ENCODE measurements around the gene SLC30A7.

DNA sequence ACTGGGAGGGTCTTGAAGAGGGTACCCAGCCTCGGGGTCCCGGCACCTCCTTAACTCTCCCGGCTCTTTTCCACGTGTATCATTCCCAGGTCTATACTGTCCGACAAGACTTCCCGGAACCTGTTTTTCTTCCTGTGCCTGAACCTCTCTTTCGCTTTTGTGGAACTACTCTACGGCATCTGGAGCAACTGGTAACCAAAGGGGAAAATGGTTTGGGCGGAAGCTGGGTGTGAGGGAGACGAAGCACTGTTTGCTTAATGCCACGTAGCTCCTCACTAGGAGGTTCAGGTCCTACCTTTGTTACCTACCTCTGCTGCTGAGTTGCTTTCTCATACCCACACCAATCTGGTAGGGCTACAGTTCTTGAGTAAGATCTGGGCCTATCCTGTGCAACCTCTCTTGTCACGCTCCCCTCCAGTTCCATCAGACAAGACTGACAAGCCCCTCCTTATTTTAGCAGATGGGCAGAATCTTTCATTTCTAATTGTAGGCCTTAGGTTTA lies 642 bp downstream of the SLC30A7 start:
- TF ChIP-seq, protein P1, sequence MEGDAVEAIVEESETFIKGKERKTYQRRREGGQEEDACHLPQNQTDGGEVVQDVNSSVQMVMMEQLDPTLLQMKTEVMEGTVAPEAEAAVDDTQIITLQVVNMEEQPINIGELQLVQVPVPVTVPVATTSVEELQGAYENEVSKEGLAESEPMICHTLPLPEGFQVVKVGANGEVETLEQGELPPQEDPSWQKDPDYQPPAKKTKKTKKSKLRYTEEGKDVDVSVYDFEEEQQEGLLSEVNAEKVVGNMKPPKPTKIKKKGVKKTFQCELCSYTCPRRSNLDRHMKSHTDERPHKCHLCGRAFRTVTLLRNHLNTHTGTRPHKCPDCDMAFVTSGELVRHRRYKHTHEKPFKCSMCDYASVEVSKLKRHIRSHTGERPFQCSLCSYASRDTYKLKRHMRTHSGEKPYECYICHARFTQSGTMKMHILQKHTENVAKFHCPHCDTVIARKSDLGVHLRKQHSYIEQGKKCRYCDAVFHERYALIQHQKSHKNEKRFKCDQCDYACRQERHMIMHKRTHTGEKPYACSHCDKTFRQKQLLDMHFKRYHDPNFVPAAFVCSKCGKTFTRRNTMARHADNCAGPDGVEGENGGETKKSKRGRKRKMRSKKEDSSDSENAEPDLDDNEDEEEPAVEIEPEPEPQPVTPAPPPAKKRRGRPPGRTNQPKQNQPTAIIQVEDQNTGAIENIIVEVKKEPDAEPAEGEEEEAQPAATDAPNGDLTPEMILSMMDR (IDR thresholded peaks at IDR 0.05), result no peak
- TF ChIP-seq POLR2A (IDR thresholded peaks at IDR 0.05), result no peak
